ENCODE results near the gene BMF.

The BMF gene

GRCh38 chr15:40100947-40101905 lies 7.5 kb downstream of the BMF start:
- Mint-ChIP-seq H3K4me1 (ENCODE audit: low read depth) (peaks cover 82% of the 10 kb centered on the region), H3K4me3 (peak overlapping the region; percentile 16), H3K36me3 (ENCODE audit: low read depth) (peaks cover 1% of the 10 kb centered on the region), H3K27ac (peak overlapping the region; percentile 87), H3K27me3 (no peaks in the 10 kb centered on the region), H3K9me3 (no peaks in the 10 kb centered on the region)
- DNase-seq = no peak

GRCh38 chr15:40100123-40100946 lies 8.3 kb downstream of the BMF start:
- Mint-ChIP-seq H3K9me3 (no peaks in the 10 kb centered on the region), H3K27me3 (no peaks in the 10 kb centered on the region), H3K4me1 (ENCODE audit: low read depth) (peaks cover 82% of the 10 kb centered on the region), H3K4me3 (no peak overlapping the region), H3K36me3 (ENCODE audit: low read depth) (peaks cover 1% of the 10 kb centered on the region), H3K27ac (peak overlapping the region; percentile 87)
- peak; percentile 46 for DNase-seq

GRCh38 chr15:40098489-40099261 lies 10.0 kb downstream of the BMF start:
- H3K4me3 Mint-ChIP-seq = peak overlapping the region; percentile 73
- peak overlapping the region; percentile 96 for H3K27ac Mint-ChIP-seq
- H3K36me3 Mint-ChIP-seq (ENCODE audit: low read depth) = peaks cover 1% of the 10 kb centered on the region
- no peaks in the 10 kb centered on the region for H3K9me3 Mint-ChIP-seq
- no peaks in the 10 kb centered on the region for H3K27me3 Mint-ChIP-seq
- H3K4me1 Mint-ChIP-seq (ENCODE audit: low read depth) = peaks cover 79% of the 10 kb centered on the region
- DNase-seq = peak; percentile 87

GRCh38 chr15:40097968-40098476 lies 10.7 kb downstream of the BMF start:
- Mint-ChIP-seq H3K4me1 (ENCODE audit: low read depth) (peaks cover 79% of the 10 kb centered on the region), H3K9me3 (no peaks in the 10 kb centered on the region)

GRCh38 chr15:40097096-40097967 lies 11.3 kb downstream of the BMF start:
- H3K4me1 Mint-ChIP-seq (ENCODE audit: low read depth) = peaks cover 75% of the 10 kb centered on the region
- no peaks in the 10 kb centered on the region for H3K9me3 Mint-ChIP-seq
- H3K36me3 Mint-ChIP-seq (ENCODE audit: low read depth) = peaks cover 1% of the 10 kb centered on the region
- no peaks in the 10 kb centered on the region for H3K27me3 Mint-ChIP-seq
- peak overlapping the region; percentile 96 for H3K27ac Mint-ChIP-seq
- DNase-seq = no peak
- no peak overlapping the region for H3K4me3 Mint-ChIP-seq

More at GRCh38 chr15:40097968-40098476, 10.7 kb downstream of the BMF start:
- H3K36me3 Mint-ChIP-seq (ENCODE audit: low read depth) = peaks cover 1% of the 10 kb centered on the region
- H3K27me3 Mint-ChIP-seq = no peaks in the 10 kb centered on the region
- peak overlapping the region; percentile 73 for H3K4me3 Mint-ChIP-seq
- DNase-seq = peak; percentile 49
- H3K27ac Mint-ChIP-seq = peak overlapping the region; percentile 96

- peak; percentile 57 for DNase-seq
- Mint-ChIP-seq H3K4me3 (no peak overlapping the region), H3K27ac (peak overlapping the region; percentile 96), H3K9me3 (no peaks in the 10 kb centered on the region), H3K27me3 (no peaks in the 10 kb centered on the region), H3K36me3 (ENCODE audit: low read depth) (peaks cover 1% of the 10 kb centered on the region), H3K4me1 (ENCODE audit: low read depth) (peaks cover 68% of the 10 kb centered on the region)
Measured at GRCh38 chr15:40096094-40096891, 12.4 kb downstream of the BMF start.

GRCh38 chr15:40095371-40096093 lies 13.1 kb downstream of the BMF start:
- no peaks in the 10 kb centered on the region for H3K27me3 Mint-ChIP-seq
- peaks cover 60% of the 10 kb centered on the region for H3K4me1 Mint-ChIP-seq (ENCODE audit: low read depth)
- no peaks in the 10 kb centered on the region for H3K9me3 Mint-ChIP-seq
- H3K27ac Mint-ChIP-seq = peak overlapping the region; percentile 96
- no peak for DNase-seq
- no peaks in the 10 kb centered on the region for H3K36me3 Mint-ChIP-seq (ENCODE audit: low read depth)
- H3K4me3 Mint-ChIP-seq = no peak overlapping the region

- Mint-ChIP-seq H3K27ac (no peak overlapping the region), H3K9me3 (no peaks in the 10 kb centered on the region), H3K4me1 (ENCODE audit: low read depth) (peaks cover 47% of the 10 kb centered on the region), H3K36me3 (ENCODE audit: low read depth) (no peaks in the 10 kb centered on the region), H3K27me3 (no peaks in the 10 kb centered on the region), H3K4me3 (no peak overlapping the region)
- no peak for DNase-seq
Measured at GRCh38 chr15:40094156-40094555, 14.5 kb downstream of the BMF start.

- H3K4me3 Mint-ChIP-seq = no peak overlapping the region
- H3K9me3 Mint-ChIP-seq = no peaks in the 10 kb centered on the region
- no peaks in the 10 kb centered on the region for H3K27me3 Mint-ChIP-seq
- no peak for DNase-seq
- H3K4me1 Mint-ChIP-seq (ENCODE audit: low read depth) = peaks cover 37% of the 10 kb centered on the region
- peak overlapping the region; percentile 15 for H3K27ac Mint-ChIP-seq
- no peaks in the 10 kb centered on the region for H3K36me3 Mint-ChIP-seq (ENCODE audit: low read depth)
Measured at GRCh38 chr15:40092979-40093869, 15.5 kb downstream of the BMF start.

- Mint-ChIP-seq H3K27me3 (no peaks in the 10 kb centered on the region), H3K27ac (no peak overlapping the region), H3K36me3 (ENCODE audit: low read depth) (no peaks in the 10 kb centered on the region), H3K4me3 (no peak overlapping the region), H3K4me1 (ENCODE audit: low read depth) (peaks cover 29% of the 10 kb centered on the region), H3K9me3 (no peaks in the 10 kb centered on the region)
- no peak for DNase-seq
Measured at GRCh38 chr15:40092256-40092978, 16.3 kb downstream of the BMF start.

GRCh38 chr15:40091861-40092255 lies 16.8 kb downstream of the BMF start:
- Mint-ChIP-seq H3K27ac (no peak overlapping the region), H3K36me3 (ENCODE audit: low read depth) (no peaks in the 10 kb centered on the region), H3K9me3 (no peaks in the 10 kb centered on the region), H3K4me1 (ENCODE audit: low read depth) (peaks cover 24% of the 10 kb centered on the region), H3K4me3 (no peak overlapping the region), H3K27me3 (no peaks in the 10 kb centered on the region)
- no peak for DNase-seq
